Measurements from ENCODE around the gene SCMH1. TPM values are rescaled to one million over a fixed set of nuclear protein-coding genes. Genes with fewer than 3 reads are reported as not detected.

The SCMH1 gene
- total RNA-seq, 1 donor from 2014 or later: 28.0 TPM

DNA sequence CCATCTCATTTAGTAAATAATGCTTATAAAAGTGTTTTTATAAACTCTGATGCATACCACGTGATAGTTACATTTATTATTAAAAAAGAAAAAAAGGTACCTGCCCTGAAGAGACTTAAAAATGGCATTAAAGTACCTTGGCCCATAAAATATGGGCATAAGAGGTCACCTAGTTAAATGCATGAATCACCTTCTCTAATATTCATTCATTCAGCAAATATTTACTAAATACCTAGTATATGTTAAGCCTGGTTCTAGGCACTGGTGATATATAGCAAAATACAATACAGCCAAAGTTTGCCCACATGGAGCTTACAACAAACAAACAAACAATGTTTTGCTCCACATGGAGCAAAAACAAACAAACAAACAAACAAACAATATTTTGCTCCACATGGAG is 87.0 kb downstream of the SCMH1 start:
- ATAC-seq (ENCODE audit: low read depth): no peak
- TF ChIP-seq, protein P1, sequence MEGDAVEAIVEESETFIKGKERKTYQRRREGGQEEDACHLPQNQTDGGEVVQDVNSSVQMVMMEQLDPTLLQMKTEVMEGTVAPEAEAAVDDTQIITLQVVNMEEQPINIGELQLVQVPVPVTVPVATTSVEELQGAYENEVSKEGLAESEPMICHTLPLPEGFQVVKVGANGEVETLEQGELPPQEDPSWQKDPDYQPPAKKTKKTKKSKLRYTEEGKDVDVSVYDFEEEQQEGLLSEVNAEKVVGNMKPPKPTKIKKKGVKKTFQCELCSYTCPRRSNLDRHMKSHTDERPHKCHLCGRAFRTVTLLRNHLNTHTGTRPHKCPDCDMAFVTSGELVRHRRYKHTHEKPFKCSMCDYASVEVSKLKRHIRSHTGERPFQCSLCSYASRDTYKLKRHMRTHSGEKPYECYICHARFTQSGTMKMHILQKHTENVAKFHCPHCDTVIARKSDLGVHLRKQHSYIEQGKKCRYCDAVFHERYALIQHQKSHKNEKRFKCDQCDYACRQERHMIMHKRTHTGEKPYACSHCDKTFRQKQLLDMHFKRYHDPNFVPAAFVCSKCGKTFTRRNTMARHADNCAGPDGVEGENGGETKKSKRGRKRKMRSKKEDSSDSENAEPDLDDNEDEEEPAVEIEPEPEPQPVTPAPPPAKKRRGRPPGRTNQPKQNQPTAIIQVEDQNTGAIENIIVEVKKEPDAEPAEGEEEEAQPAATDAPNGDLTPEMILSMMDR (IDR thresholded peaks at IDR 0.05): no peak
- ChIA-PET CTCF (no interaction called here), POLR2A (no interaction called here)
- intact Hi-C loops (cut with micrococcal nuclease): no loop called here
- H3K9me3 Mint-ChIP-seq: no peaks in the 10 kb centered on the region
- DNase-seq: no peak
- H3K4me1 Mint-ChIP-seq: no peaks in the 10 kb centered on the region
- H3K36me3 Mint-ChIP-seq (ENCODE audit: low read depth): peaks cover 22% of the 10 kb centered on the region
- no peaks in the 10 kb centered on the region for H3K27me3 Mint-ChIP-seq
- no peak overlapping the region for H3K4me3 Mint-ChIP-seq
- H3K27ac Mint-ChIP-seq: no peak overlapping the region

- ChIA-PET POLR2A (no interaction called here), CTCF (interaction anchor here (0.6 kb wide), 1 partner anchor 105 kb away, joined by 3 read pairs; no protein-coding TSS in a partner anchor)
- DNase-seq: no peak
- intact Hi-C loops (cut with micrococcal nuclease): no loop called here
- Mint-ChIP-seq H3K9me3 (no peaks in the 10 kb centered on the region), H3K27ac (no peak overlapping the region), H3K4me1 (no peaks in the 10 kb centered on the region), H3K36me3 (ENCODE audit: low read depth) (peaks cover 27% of the 10 kb centered on the region), H3K4me3 (no peak overlapping the region), H3K27me3 (no peaks in the 10 kb centered on the region)
- no peak for ATAC-seq (ENCODE audit: low read depth)
- TF ChIP-seq, protein P1 (IDR thresholded peaks at IDR 0.05): no peak
Observed at GRCh38 chr1:41153750-41154274, 88.3 kb downstream of the SCMH1 start.

DNA sequence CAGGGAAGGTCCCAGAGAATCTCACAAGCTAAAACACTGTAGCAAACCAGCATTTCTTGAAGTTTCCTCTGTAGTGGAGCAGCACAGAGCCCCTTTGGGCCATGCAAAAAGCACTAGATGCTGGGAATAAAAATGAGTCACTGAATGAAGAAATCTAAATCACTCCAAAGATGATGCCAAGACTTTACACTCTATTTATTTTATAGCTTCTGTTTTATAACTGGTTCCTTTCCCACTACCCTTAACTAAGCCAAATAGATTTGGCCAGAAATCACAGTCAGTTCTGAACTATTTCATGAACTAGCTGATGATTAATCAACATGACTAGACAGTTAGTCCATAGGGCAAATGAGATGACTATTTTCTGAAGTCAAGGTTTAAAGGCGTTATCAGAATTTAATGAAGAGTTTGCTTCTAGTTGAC is 89.5 kb downstream of the SCMH1 start:
- H3K9me3 Mint-ChIP-seq: no peaks in the 10 kb centered on the region
- no peaks in the 10 kb centered on the region for H3K4me1 Mint-ChIP-seq
- H3K4me3 Mint-ChIP-seq: no peak overlapping the region
- TF ChIP-seq, protein P1 (IDR thresholded peaks at IDR 0.05): no peak
- peaks cover 24% of the 10 kb centered on the region for H3K36me3 Mint-ChIP-seq (ENCODE audit: low read depth)
- H3K27ac Mint-ChIP-seq: no peak overlapping the region
- ChIA-PET POLR2A (no interaction called here), CTCF (no interaction called here)
- intact Hi-C loops (cut with micrococcal nuclease): no loop called here
- no peaks in the 10 kb centered on the region for H3K27me3 Mint-ChIP-seq
- ATAC-seq (ENCODE audit: low read depth) (no peak), DNase-seq (no peak)

- ChIA-PET CTCF (no interaction called here), POLR2A (interaction anchor here (0.6 kb wide), 1 partner anchor 180 kb away, joined by 10 read pairs; no protein-coding TSS in a partner anchor)
- Mint-ChIP-seq H3K36me3 (ENCODE audit: low read depth) (peaks cover 23% of the 10 kb centered on the region), H3K4me1 (no peaks in the 10 kb centered on the region), H3K27me3 (no peaks in the 10 kb centered on the region), H3K27ac (no peak overlapping the region), H3K9me3 (no peaks in the 10 kb centered on the region), H3K4me3 (no peak overlapping the region)
- intact Hi-C loops (cut with micrococcal nuclease): no loop called here
- TF ChIP-seq, protein P1 (IDR thresholded peaks at IDR 0.05): no peak
- no peak for ATAC-seq (ENCODE audit: low read depth)
- no peak for DNase-seq
Observed at GRCh38 chr1:41151846-41152245, 90.3 kb downstream of the SCMH1 start.

GRCh38 chr1:41149570-41149969 is 92.5 kb downstream of the SCMH1 start:
- ChIA-PET CTCF (no interaction called here), POLR2A (no interaction called here)
- H3K9me3 Mint-ChIP-seq: no peaks in the 10 kb centered on the region
- no peak overlapping the region for H3K27ac Mint-ChIP-seq
- ATAC-seq (ENCODE audit: low read depth) (no peak), DNase-seq (no peak)
- TF ChIP-seq, protein P1 (IDR thresholded peaks at IDR 0.05): no peak
- H3K36me3 Mint-ChIP-seq (ENCODE audit: low read depth): peaks cover 22% of the 10 kb centered on the region
- H3K4me3 Mint-ChIP-seq: no peak overlapping the region
- H3K4me1 Mint-ChIP-seq: no peaks in the 10 kb centered on the region
- H3K27me3 Mint-ChIP-seq: no peaks in the 10 kb centered on the region
- intact Hi-C loops (cut with micrococcal nuclease): no loop called here

Measured in activated B cell treated with CpG ODN at 0.5 μM for 24 hours (primary cell).